ENCODE data around the gene HOXA6.

Gene HOXA6

GRCh38 chr7:27161214-27161720 lies 13.7 kb upstream of the HOXA6 start:
- peak; percentile 21 for DNase-seq (ENCODE audit: low spot score)

DNA sequence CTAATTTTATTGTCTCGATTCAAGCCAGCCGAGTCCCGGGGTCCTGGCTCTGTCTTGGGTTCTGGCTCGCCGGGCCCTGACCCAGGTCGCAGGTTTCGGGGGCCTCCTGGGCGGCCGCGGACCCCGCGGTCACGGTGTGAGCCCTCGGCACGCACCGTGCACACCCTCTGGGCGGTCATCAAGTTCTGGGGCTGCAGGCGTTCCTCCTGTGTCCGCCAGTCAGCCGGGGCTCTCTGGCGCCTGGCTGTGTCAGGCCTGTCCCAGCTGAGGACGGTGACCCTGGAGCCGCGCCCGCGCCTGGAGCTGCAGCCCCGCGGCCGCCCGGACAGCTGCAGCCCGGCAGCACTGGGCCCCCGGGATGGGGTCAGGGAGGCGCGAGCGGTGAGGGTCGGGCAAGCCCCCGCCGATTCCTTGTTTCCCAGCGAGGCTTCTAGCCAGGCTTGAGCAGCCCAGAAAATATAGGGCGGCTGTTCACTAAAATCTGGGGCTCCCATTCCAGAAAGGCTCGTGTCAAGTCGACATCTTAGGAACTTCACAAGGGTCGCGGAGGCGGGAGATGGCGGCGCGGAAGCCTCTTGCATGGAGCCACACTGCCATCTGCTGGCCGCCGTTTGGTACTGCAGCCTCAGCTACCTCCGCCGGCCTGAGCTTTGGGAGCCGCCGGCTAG lies 13.1 kb upstream of the HOXA6 start:
- peak; percentile 55 for DNase-seq (ENCODE audit: low spot score)

DNA sequence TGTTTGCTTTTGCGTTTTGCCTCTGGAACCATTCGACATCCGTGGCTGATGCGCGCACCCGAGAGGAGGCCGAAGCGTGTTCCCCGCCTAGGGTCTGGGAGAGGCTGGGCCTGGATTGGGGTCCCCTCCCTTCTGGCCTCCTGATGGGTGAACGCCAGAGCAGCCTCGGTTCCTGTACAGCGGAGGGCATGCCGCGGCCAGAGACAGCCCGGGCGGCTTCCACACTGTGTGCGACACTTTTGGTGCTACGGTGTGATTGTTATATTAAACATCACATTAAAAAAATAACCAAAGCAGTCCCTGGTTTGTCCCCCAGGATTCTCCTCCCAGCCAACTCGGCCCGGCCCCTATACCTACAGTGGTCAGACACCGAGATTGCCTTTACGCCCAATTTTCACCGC lies 12.6 kb upstream of the HOXA6 start:
- no peak for DNase-seq (ENCODE audit: low spot score)

GRCh38 chr7:27159266-27160144 lies 11.9 kb upstream of the HOXA6 start:
- DNase-seq (ENCODE audit: low spot score), result no peak

- no peak for DNase-seq (ENCODE audit: low spot score)
Observed at GRCh38 chr7:27158436-27159265, 11.1 kb upstream of the HOXA6 start.

DNA sequence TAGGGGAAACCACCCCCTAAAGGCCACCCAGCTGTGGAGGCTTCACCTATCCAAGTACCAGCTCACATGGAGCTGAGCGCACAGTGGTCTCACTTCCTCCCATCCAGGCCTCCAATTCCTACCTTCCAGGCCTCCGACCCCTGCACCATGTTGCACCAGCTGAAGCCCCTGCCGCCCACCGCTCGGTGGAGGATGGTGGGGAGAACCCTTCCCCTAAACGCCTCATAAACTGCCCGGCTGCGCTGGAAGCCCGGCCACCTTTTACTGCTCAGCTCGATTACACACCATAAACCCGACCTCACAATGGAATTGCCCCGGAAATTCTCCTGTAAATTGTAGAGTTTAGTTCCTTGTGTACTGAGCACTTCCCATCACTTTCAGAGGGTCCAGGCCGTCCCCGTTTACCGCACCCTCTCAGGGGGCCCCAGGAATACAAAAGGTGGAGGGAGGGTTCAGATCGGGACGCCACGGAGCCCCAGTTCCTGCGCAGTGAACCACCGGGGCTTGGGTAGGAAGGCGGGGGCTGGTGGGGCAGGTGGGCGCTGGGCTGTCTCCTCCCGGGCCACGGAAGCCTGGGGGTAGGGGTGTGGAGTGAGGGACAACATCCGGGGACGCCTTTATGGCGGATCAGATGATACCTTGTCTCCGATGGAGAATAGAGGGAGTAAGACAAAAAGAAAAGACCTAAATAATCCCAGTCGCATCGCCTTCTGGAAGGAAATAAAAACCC lies 10.3 kb upstream of the HOXA6 start:
- no peak for DNase-seq (ENCODE audit: low spot score)

DNA sequence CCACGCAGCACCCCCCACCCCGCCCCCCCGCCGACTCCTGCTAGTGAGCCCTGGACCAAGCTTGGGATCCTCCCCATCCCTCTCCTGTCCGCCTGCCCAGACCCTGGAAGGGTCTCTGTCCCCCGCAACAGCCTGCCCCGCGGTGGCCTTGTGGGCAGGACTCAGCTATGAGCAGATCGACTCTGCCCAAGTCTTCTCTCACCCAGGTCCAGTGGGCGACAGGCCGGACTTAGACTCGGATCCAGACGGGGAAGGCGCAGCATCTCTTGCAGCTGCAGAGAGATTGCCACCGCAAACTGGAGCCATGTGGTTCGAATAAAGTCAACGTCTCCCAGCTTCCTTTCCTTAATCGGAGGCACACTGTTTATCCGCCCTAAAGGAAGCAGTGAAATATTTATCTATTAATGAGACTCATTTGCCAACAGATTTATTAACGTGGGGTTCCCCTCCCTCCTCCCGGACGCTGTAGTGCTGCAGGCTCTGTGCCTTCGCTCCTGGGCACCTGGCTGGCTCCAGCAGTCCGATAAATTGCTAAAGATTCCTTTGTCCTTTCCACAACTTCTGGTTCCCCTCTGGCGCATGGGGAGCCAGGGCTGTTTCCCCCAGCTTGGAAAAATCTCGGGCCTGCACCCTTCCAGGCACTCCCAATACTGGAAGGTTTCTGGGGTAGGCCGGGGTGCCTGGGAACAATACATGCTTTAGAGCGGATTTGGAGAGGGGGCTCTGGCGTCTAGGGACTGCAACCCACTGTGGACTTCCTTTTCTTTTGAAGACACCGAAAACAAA lies 9.5 kb upstream of the HOXA6 start:
- DNase-seq (ENCODE audit: low spot score), result no peak

DNA sequence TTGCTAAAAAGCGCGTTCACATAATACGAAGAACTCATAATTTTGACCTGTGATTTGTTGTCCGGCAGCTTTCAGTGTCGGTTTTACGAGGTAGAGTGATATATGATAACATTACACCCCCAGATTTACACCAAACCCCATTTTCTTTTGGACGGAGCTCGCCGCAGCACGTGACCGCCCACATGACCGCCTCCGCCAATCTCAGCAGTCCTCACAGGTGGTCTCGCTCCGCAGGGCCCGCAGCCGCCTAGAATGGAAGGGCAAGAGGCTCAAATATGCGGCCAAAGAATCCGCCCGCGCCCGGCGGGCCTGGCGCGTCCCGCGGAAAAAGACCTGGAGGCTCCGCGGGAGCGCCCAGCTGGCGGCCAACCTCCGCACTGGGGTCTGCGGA lies 8.9 kb upstream of the HOXA6 start, which contains the start of gene HOXA7:
TSS of gene HOXA7 (minus strand) at position 168 of the 391 bp plus-strand sequence. CDS start at position 38, 130 bp downstream.
- no peak for DNase-seq (ENCODE audit: low spot score)

DNA sequence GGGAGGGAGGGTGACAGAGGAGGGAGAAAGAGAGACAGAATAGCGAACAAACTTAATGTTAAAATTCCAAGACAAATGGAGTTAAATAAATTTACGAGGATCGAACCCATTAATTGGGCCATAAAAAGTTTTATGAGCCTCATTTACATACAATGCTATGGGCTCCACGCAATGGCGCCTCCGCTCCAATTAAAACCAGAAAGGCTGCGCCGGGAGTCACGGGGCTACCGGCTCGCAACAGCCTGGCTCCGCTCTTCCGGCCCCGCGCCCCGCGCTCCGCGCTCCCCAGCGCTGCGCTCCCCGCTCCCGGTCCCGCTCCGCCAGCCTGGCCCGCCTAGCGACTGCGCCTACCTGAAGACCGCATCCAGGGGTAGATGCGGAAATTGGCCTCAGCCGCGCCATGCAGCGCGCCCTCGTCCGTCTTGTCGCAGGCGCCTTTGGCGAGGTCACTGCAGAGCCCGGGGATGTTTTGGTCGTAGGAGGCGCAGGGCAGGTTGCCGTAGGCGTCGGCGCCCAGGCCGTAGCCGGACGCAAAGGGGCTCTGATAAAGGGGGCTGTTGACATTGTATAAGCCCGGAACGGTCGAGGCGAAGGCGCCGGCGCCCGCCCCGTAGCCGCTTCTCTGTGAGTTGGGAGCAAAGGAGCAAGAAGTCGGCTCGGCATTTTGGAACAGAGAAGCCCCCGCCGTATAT lies 8.4 kb upstream of the HOXA6 start:
- no peak for DNase-seq (ENCODE audit: low spot score)

DNA sequence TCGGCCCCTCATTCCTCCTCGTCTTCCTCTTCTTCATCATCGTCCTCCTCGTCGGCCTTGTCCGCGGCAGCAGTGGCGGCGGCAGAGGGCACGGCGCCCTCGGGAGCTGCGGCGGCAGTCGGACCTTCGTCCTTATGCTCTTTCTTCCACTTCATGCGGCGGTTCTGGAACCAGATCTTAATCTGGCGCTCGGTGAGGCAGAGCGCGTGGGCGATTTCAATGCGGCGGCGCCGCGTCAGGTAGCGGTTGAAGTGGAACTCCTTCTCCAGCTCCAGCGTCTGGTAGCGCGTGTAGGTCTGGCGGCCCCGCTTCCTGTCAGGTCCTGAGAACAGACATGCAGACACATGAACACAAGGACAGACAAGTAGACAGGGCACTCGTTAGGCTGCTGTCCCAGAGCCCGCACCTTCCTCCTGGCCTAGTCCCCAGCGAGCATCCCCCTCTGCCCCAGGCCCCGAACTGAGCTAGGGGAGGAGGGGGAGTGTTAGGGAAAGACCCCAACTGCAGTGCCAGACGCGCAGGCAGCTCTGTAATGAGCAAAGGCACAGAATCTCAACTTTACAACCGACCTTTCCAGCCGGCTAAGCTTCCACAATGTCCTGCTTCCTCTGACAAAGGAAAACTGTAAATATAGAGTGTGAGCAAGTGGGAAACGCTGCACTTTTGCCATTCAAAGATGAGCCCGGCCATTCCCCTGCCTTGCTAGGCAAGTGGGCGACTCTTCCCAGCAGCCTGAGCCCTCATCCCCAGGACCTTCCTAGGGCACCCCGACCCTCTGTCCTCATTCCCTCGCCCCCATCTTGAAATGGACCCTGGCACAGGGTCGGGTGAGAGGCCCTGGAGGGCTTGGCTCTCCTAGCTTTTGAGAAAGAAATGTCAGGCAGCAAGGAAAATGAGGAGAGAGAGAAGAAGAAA lies 7.6 kb upstream of the HOXA6 start:
- no peak for DNase-seq (ENCODE audit: low spot score)

DNA sequence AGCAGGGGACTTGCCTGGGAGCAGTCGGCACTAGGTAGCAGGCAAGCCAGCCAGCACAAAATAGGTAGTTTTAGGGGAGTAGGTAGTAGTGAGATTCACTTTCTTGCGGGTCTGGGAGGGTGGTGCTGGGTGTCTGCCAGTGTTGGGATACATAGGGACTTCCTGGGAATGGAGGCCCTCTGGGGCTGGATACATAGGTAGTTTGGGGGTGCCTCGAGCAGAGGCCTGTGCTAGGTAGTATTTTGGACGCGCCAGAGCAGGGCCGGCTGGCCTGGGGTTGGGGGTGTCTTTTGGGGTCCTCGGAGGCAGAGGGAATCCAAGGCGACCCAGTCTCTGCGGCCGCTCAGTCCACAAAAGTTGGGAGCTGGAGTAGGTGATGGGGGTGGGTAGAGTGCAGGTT lies 6.8 kb upstream of the HOXA6 start:
- no peak for DNase-seq (ENCODE audit: low spot score)

GRCh38 chr7:27153526-27153925 lies 6.0 kb upstream of the HOXA6 start:
- DNase-seq (ENCODE audit: low spot score), result no peak

GRCh38 chr7:27152816-27153442 lies 5.4 kb upstream of the HOXA6 start:
- no peak for DNase-seq (ENCODE audit: low spot score)

GRCh38 chr7:27151931-27152815 lies 4.6 kb upstream of the HOXA6 start, which contains the start of gene HOXA3:
TSS of gene HOXA3 (minus strand) at chr7:27152583. CDS start at chr7:27110640, 41,943 bp downstream.
- DNase-seq (ENCODE audit: low spot score), result no peak

GRCh38 chr7:27151341-27151930 lies 3.9 kb upstream of the HOXA6 start:
- no peak for DNase-seq (ENCODE audit: low spot score)

DNA sequence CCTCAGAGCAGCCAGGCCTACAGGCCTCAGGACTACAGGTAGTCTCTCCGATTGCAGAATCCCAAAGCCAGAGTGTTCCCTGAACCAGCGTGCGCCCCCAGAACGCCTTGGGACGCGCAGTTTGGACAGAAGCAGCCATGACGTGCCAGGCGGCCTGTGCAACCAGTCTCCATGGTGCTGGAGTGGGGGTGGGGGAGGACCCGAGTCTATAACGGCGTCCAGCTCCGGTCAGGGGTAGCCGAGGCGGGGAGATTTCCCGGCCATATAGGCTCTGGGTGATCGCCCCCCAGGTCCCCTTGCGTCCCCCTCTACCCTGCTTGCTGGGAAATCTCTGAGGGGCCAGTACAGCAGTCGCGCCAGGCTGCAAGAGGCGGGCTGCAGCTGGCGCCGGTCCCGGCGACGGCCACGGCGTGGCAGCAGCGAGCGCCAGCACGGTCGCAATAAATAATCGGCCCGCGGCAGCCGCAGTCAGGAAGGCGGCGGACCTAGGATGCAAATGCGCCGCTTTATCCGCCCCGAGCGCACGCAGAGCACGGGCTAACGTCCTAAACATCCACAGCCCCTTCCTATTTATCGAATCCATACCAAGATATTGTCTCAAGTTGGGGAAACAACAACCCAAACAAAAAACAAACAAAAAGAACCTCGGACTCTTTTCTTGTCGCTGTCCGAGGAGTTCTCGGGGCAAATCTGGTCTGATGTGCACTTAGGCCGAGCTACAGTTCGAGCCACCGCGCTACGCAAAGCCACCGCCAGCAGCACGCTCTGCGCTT lies 3.2 kb upstream of the HOXA6 start:
- peak; percentile 26 for DNase-seq (ENCODE audit: low spot score)
